H7 (cell line): ENCODE results near the gene MSH4. TPM values are rescaled to one million over a fixed set of nuclear protein-coding genes. Genes with fewer than 3 reads are reported as not detected.
"Not testable (repeated sequence)": the region's sequence is repeated elsewhere in the genome, so short reads cannot be mapped to it uniquely, and the experiment has no call there.

ENCODE experiments used
- DNase-seq: peaks from one replicate; pipeline ENCODE4 v3.0.0; 2012
- H3K27me3 ChIP-seq: 2 replicates; pipeline ENCODE4 v1.6.0; 2011; ENCODE audit warnings: mild to moderate bottlenecking, low read length; ENCODE audit not compliant: control insufficient read depth, insufficient read depth
- H3K36me3 ChIP-seq: replicated peaks from 2 replicates; pipeline ENCODE4 v1.5.1; 2011; ENCODE audit warnings: low read length; ENCODE audit not compliant: control insufficient read depth, insufficient read depth
- H3K4me3 ChIP-seq: 2 replicates; pipeline ENCODE4 v1.5.1; 2011; ENCODE audit warnings: low read depth, mild to moderate bottlenecking, control low read depth, low read length, moderate library complexity; ENCODE audit not compliant: insufficient read depth
- total RNA-seq: library from RNA; depleted of rRNA; stranded (reverse); fragments of >200 nt; shearing (Covaris generic); gene quantifications from 2 replicates; pipeline ENCODE4 v1.2.3, GENCODE V29; 2014; rRNA removed

MSH4 gene
- total RNA-seq, 1 experiment from 2014 or later: 0.24 TPM

DNA sequence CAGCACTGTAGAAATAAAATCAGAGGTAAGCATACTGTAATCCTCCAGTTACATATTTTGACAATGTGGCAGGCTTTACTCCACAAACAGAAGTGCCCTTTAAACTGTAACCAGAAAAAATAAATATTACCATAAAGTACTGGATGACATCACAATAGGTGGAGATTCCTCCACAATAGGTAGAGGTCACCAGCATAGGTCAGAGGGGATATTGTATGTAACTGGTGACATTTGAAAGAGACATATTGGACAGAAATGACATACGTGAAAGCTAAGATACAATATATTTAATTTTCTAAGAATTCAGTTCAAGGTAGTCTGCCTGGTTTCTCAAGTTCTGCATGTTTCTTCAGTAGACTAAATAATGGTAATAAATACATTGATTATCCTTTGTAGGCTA, 135.6 kb downstream of the MSH4 start, which contains the start of gene ASB17:
Gene ASB17 (minus strand): TSS at position 101 of the 400 bp plus-strand sequence. CDS start 113 bp downstream, outside the sequence.
- Histone ChIP-seq H3K4me3 (no peak within 1 kb of the TSS), H3K36me3 (no peaks in the 10 kb centered on the region), H3K27me3 (no peaks in the 10 kb centered on the region)
- DNase-seq: no peak

DNA sequence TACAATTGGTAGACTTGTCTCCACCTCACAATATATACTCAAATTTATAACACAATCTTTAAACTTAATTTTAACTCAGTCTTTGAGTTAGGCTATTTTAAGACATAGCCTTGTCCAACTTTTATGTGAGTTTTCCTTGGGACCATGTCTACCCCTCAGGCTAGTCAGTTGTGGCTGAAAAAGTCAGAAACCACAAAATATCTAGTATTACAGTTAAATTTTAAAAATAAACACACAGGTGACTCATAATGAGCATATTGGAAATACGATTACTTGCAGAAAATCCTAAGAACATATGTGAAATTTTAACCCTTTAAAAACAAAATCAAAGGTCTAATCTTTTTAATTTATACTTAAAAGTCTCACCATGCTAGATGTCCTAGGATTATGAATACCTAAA, 140.4 kb downstream of the MSH4 start:
- no peaks in the 10 kb centered on the region for H3K27me3 ChIP-seq
- no peak for DNase-seq
- H3K4me3 ChIP-seq: no peak overlapping the region
- H3K36me3 ChIP-seq: no peaks in the 10 kb centered on the region

- not testable (repeated sequence) for H3K36me3 ChIP-seq, DNase-seq, H3K4me3 ChIP-seq, H3K27me3 ChIP-seq
Measured at GRCh38 chr1:75943037-75943436, 146.4 kb downstream of the MSH4 start.

GRCh38 chr1:75950176-75950575, 153.5 kb downstream of the MSH4 start:
- Histone ChIP-seq H3K4me3 (no peak overlapping the region), H3K36me3 (no peaks in the 10 kb centered on the region), H3K27me3 (no peaks in the 10 kb centered on the region)
- no peak for DNase-seq

- no peak for DNase-seq
- H3K4me3 ChIP-seq: no peak overlapping the region
- H3K36me3 ChIP-seq: no peaks in the 10 kb centered on the region
- no peaks in the 10 kb centered on the region for H3K27me3 ChIP-seq
Measured at GRCh38 chr1:75952016-75952415, 155.3 kb downstream of the MSH4 start.

DNA sequence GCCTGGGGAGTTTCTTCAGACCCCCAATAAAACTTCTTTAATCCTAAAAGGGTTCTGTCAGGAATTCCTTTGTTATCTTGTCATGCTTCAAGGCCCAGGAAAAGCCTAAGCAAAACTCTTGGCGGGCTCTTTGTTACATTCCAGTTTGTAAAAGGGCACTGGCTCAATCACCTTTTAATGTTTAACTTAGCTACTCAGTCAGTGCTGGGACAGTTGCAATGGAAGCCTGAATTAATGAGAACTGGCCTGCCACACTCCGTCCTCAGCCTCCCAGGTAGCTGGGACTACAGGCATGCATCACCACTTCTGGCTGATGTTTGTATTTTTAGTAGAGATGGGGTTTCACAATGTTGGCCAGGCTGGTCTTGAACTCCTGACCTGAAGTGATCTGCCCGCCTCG, 156.8 kb downstream of the MSH4 start:
- Histone ChIP-seq H3K36me3 (no peaks in the 10 kb centered on the region), H3K27me3 (no peaks in the 10 kb centered on the region), H3K4me3 (no peak overlapping the region)
- DNase-seq: no peak

DNA sequence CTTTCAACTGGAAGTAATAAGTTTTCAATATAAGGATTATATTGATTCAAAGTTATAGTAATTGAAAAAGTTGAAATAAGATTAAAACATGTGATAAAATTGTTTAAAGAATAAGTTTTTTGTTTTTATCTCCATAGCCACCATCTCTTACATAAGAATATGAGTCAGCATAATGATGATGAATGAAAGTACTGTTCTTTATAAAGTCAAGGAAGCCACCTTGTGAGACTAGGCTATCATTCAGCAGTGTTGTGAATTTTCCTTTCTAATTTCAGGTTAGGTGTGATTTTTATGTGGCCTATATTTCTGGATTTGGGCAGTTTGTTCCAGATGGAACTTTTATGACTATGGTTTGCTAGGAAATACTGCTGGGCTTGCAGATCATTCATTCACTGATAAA, 157.9 kb downstream of the MSH4 start:
- H3K36me3 ChIP-seq: no peaks in the 10 kb centered on the region
- DNase-seq: no peak

More for the DNA sequence above, 157.9 kb downstream of the MSH4 start:
- H3K4me3 ChIP-seq: no peak overlapping the region
- H3K27me3 ChIP-seq: no peaks in the 10 kb centered on the region

Other genes with a start within 250 kb of the MSH4 start
- gene SLC44A5, start 185.8 kb upstream of the MSH4 start, total RNA-seq: 4.5 and 8.0 TPM in 2 replicates
- 69.5 and 87.1 TPM in 2 replicates for gene ACADM, start 72.2 kb upstream of the MSH4 start, total RNA-seq
- gene RABGGTB, start 10.6 kb upstream of the MSH4 start, total RNA-seq: 117 and 142 TPM in 2 replicates
- gene ASB17, start 135.5 kb downstream of the MSH4 start, total RNA-seq: not detected in 2 replicates